WTC11 (cell line): ENCODE results near the gene SP2. TPM values are rescaled to one million over a fixed set of nuclear protein-coding genes. Genes with fewer than 3 reads are reported as not detected.
A peak's percentile ranks its signal among the peaks of the same experiment; 100 is the strongest.

ENCODE experiments used
- CBFB ChIP-seq: sonication (generic); formaldehyde crosslinking; IDR thresholded peaks from 2 replicates; pipeline ENCODE4 v1.8.1; 2022; ENCODE audit warnings: mild to moderate bottlenecking, low read depth, missing genetic modification reagents
- CREM ChIP-seq: sonication (generic); formaldehyde crosslinking; IDR thresholded peaks from 2 replicates; pipeline ENCODE4 v1.8.1; 2022; ENCODE audit warnings: mild to moderate bottlenecking, missing genetic modification reagents, moderate library complexity
- E2F4 ChIP-seq: sonication (generic); formaldehyde crosslinking; IDR thresholded peaks from 2 replicates; pipeline ENCODE4 v1.8.1; 2022; ENCODE audit warnings: low read depth, mild to moderate bottlenecking, moderate library complexity, missing genetic modification reagents, borderline replicate concordance
- EMX1 ChIP-seq: fragments of 250-450 bp; sonication (Bioruptor Pico); IDR thresholded peaks from 2 replicates; pipeline ENCODE4 v1.8.0; 2021; ENCODE audit warnings: mild to moderate bottlenecking
- ESRRA ChIP-seq: sonication (generic); formaldehyde crosslinking; IDR thresholded peaks from 2 replicates; pipeline ENCODE4 v1.8.1; 2022; ENCODE audit warnings: mild to moderate bottlenecking, missing genetic modification reagents, borderline replicate concordance
- GTF2I ChIP-seq: fragments of 250-450 bp; sonication (Bioruptor Pico); conservative IDR thresholded peaks from 2 replicates; pipeline ENCODE4 v1.4.0; 2021; ENCODE audit warnings: mild to moderate bottlenecking
- IRF1 ChIP-seq: sonication (generic); formaldehyde crosslinking; IDR thresholded peaks from 2 replicates; pipeline ENCODE4 v1.8.0; 2023; ENCODE audit warnings: missing genetic modification reagents
- NFYB ChIP-seq: sonication (generic); formaldehyde crosslinking; conservative IDR thresholded peaks from 2 replicates; pipeline ENCODE4 v1.8.0; 2022; ENCODE audit warnings: low read depth, missing genetic modification reagents
- RORB ChIP-seq: fragments of 250-450 bp; sonication (Bioruptor Pico); IDR thresholded peaks from 2 replicates; pipeline ENCODE4 v1.9.0; 2021; ENCODE audit warnings: mild to moderate bottlenecking
- SP1 ChIP-seq: sonication (generic); formaldehyde crosslinking; conservative IDR thresholded peaks from 2 replicates; pipeline ENCODE4 v1.8.1; 2022; ENCODE audit warnings: missing genetic modification reagents
- TCF7 ChIP-seq: sonication (generic); formaldehyde crosslinking; IDR thresholded peaks from 2 replicates; pipeline ENCODE4 v1.8.0; 2022; ENCODE audit warnings: mild to moderate bottlenecking, low read depth, missing genetic modification reagents, moderate library complexity
- TP53 ChIP-seq: sonication (generic); formaldehyde crosslinking; IDR thresholded peaks from 2 replicates; pipeline ENCODE4 v1.8.1; 2023; ENCODE audit warnings: mild to moderate bottlenecking, missing genetic modification reagents
- USF1 ChIP-seq: sonication (generic); formaldehyde crosslinking; IDR thresholded peaks from 2 replicates; pipeline ENCODE4 v1.8.0; 2022; ENCODE audit warnings: mild to moderate bottlenecking, missing genetic modification reagents
- ZNF121 ChIP-seq: sonication (generic); formaldehyde crosslinking; IDR thresholded peaks from 2 replicates; pipeline ENCODE4 v1.8.0; 2023; ENCODE audit warnings: missing genetic modification reagents
- ZNF232 ChIP-seq: sonication (generic); formaldehyde crosslinking; IDR thresholded peaks from 2 replicates; pipeline ENCODE4 v1.8.0; 2022; ENCODE audit warnings: mild to moderate bottlenecking, missing genetic modification reagents
- ZNF425 ChIP-seq: fragments of 250-450 bp; sonication (Bioruptor Pico); conservative IDR thresholded peaks from 2 replicates; pipeline ENCODE4 v1.9.0; 2021; ENCODE audit warnings: mild to moderate bottlenecking
- ZNF512 ChIP-seq: sonication (generic); formaldehyde crosslinking; IDR thresholded peaks from 2 replicates; pipeline ENCODE4 v1.8.1; 2022; ENCODE audit warnings: missing genetic modification reagents, borderline replicate concordance
- ZSCAN18 ChIP-seq: fragments of 250-450 bp; sonication (Bioruptor Pico); IDR thresholded peaks from 2 replicates; pipeline ENCODE4 v2.1.2; 2022; ENCODE audit warnings: mild to moderate bottlenecking, moderate library complexity
- total RNA-seq: library from RNA; stranded (reverse); gene quantifications from 3 replicates; pipeline ENCODE4 v1.2.3, GENCODE V29; 2021
- TF ChIP-seq, protein P1 (sequence below): sonication (generic); formaldehyde crosslinking; IDR thresholded peaks from 2 replicates; pipeline ENCODE4 v1.8.1; 2023; ENCODE audit warnings: mild to moderate bottlenecking, missing genetic modification reagents
- TF ChIP-seq, protein P2 (sequence below): fragments of 250-450 bp; sonication (Bioruptor Pico); IDR thresholded peaks from 2 replicates; pipeline ENCODE4 v1.9.0; 2021; ENCODE audit warnings: mild to moderate bottlenecking
- TF ChIP-seq, protein P3 (sequence below): sonication (generic); formaldehyde crosslinking; IDR thresholded peaks from 2 replicates; pipeline ENCODE4 v1.8.0; 2022; ENCODE audit warnings: missing genetic modification reagents

SP2 gene
- total RNA-seq, 1 experiment from 2014 or later: 9.9 TPM

DNA sequence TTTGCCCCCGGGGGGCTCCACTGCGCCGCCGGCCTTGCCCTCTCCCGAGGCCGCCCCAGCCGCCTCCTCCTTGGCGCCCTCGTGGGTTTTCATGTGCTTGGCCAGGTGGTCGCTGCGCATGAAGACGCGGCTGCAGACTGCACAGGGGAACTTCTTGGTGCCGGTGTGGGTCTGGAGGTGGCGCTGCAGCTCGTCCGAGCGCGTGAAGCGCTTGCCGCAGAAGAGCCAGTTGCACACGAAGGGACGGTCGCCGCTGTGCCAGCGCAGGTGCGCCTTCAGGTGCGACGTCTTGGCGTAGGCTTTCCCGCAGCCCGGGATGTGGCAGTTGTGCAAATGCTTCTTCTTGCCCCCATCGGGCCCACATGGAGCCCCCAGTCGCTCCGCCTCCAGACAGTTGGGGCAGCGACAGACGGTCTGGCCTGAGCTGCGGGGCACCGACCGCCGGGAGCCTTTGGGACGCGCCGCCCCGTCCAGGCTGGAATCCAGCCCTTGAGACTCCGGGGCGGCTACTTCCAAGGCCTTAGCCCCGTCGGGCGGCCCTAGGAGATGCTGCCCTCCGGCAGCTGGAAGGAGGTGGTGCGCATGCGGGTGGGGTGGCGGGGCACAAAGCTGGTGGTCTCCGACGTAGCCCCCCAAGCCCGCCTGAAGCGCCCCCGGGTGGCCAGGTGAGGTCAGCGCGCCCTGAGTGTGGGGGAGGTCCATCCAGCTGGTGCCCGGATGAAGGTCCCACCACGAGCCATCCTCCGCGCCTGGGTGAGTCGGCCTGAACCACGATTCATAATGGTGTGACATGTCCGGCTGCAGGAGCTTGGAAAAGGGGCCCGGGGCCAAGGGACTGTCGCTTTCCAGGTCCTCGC, 48.5 kb upstream of the SP2 start (continued):
- TF ChIP-seq ZNF512 (CRISPR knock-in tag) (no peak), RORB (no peak), EMX1 (no peak), TCF7 (CRISPR knock-in tag) (peak; percentile 89), GTF2I (CRISPR knock-in tag) (no peak), SP1 (CRISPR knock-in tag) (peak; percentile 38; the same call in 1 of the 2 replicates), ESRRA (CRISPR knock-in tag) (peak; percentile 89; the same call in 1 of the 2 replicates), NFYB (CRISPR knock-in tag) (no peak; the same call in 1 of the 2 replicates), TP53 (CRISPR knock-in tag) (peak; percentile 87), CBFB (CRISPR knock-in tag) (no peak), USF1 (CRISPR knock-in tag) (peak; percentile 81; the same call in 1 of the 2 replicates), ZSCAN18 (CRISPR knock-in tag) (no peak), ZNF425 (CRISPR knock-in tag) (no peak), ZNF121 (CRISPR knock-in tag) (peak; percentile 36; the same call in 1 of the 2 replicates), IRF1 (CRISPR knock-in tag) (peak; percentile 80), E2F4 (CRISPR knock-in tag) (0 out of 2 replicates have a peak, but pooled peaks have one; percentile 60), ZNF232 (CRISPR knock-in tag) (peak; percentile 97), CREM (peak; percentile 62; the same call in 1 of the 2 replicates)
- TF ChIP-seq, protein P1, sequence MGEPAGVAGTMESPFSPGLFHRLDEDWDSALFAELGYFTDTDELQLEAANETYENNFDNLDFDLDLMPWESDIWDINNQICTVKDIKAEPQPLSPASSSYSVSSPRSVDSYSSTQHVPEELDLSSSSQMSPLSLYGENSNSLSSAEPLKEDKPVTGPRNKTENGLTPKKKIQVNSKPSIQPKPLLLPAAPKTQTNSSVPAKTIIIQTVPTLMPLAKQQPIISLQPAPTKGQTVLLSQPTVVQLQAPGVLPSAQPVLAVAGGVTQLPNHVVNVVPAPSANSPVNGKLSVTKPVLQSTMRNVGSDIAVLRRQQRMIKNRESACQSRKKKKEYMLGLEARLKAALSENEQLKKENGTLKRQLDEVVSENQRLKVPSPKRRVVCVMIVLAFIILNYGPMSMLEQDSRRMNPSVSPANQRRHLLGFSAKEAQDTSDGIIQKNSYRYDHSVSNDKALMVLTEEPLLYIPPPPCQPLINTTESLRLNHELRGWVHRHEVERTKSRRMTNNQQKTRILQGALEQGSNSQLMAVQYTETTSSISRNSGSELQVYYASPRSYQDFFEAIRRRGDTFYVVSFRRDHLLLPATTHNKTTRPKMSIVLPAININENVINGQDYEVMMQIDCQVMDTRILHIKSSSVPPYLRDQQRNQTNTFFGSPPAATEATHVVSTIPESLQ (CRISPR knock-in tag): no peak
- TF ChIP-seq, protein P2, sequence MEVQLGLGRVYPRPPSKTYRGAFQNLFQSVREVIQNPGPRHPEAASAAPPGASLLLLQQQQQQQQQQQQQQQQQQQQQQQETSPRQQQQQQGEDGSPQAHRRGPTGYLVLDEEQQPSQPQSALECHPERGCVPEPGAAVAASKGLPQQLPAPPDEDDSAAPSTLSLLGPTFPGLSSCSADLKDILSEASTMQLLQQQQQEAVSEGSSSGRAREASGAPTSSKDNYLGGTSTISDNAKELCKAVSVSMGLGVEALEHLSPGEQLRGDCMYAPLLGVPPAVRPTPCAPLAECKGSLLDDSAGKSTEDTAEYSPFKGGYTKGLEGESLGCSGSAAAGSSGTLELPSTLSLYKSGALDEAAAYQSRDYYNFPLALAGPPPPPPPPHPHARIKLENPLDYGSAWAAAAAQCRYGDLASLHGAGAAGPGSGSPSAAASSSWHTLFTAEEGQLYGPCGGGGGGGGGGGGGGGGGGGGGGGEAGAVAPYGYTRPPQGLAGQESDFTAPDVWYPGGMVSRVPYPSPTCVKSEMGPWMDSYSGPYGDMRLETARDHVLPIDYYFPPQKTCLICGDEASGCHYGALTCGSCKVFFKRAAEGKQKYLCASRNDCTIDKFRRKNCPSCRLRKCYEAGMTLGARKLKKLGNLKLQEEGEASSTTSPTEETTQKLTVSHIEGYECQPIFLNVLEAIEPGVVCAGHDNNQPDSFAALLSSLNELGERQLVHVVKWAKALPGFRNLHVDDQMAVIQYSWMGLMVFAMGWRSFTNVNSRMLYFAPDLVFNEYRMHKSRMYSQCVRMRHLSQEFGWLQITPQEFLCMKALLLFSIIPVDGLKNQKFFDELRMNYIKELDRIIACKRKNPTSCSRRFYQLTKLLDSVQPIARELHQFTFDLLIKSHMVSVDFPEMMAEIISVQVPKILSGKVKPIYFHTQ (CRISPR knock-in tag): no peak
- TF ChIP-seq, protein P3, sequence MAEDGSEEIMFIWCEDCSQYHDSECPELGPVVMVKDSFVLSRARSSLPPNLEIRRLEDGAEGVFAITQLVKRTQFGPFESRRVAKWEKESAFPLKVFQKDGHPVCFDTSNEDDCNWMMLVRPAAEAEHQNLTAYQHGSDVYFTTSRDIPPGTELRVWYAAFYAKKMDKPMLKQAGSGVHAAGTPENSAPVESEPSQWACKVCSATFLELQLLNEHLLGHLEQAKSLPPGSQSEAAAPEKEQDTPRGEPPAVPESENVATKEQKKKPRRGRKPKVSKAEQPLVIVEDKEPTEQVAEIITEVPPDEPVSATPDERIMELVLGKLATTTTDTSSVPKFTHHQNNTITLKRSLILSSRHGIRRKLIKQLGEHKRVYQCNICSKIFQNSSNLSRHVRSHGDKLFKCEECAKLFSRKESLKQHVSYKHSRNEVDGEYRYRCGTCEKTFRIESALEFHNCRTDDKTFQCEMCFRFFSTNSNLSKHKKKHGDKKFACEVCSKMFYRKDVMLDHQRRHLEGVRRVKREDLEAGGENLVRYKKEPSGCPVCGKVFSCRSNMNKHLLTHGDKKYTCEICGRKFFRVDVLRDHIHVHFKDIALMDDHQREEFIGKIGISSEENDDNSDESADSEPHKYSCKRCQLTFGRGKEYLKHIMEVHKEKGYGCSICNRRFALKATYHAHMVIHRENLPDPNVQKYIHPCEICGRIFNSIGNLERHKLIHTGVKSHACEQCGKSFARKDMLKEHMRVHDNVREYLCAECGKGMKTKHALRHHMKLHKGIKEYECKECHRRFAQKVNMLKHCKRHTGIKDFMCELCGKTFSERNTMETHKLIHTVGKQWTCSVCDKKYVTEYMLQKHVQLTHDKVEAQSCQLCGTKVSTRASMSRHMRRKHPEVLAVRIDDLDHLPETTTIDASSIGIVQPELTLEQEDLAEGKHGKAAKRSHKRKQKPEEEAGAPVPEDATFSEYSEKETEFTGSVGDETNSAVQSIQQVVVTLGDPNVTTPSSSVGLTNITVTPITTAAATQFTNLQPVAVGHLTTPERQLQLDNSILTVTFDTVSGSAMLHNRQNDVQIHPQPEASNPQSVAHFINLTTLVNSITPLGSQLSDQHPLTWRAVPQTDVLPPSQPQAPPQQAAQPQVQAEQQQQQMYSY (CRISPR knock-in tag): no peak; the same call in none of the 2 replicates
